HG03039 (cell line): Measurements from ENCODE around the gene POLR1A.

Experiments used
- ATAC-seq: cut with Tn5 transposase; IDR thresholded peaks from one replicate; pipeline ENCODE4 v1.9.1; 2021; ENCODE audit warnings: mild to moderate bottlenecking, moderate library complexity; ENCODE audit not compliant: unreplicated experiment

Gene POLR1A

GRCh38 chr2:85984788-85985187, 120.9 kb downstream of the POLR1A start:
- no peak for ATAC-seq

GRCh38 chr2:85983766-85984165, 121.9 kb downstream of the POLR1A start:
- ATAC-seq: no peak

- ATAC-seq: no peak
These were observed 124.0 kb downstream of the POLR1A start for GRCh38 chr2:85981579-85982247.

GRCh38 chr2:85978883-85979780, 126.6 kb downstream of the POLR1A start:
- ATAC-seq: no peak

- no peak for ATAC-seq
These were observed 129.4 kb downstream of the POLR1A start for GRCh38 chr2:85976106-85976920.

GRCh38 chr2:85975581-85975980, 130.1 kb downstream of the POLR1A start:
- no peak for ATAC-seq

GRCh38 chr2:85974390-85974789, 131.3 kb downstream of the POLR1A start:
- no peak for ATAC-seq

- no peak for ATAC-seq
These were observed 133.3 kb downstream of the POLR1A start for GRCh38 chr2:85972355-85972754.

GRCh38 chr2:85971366-85971765, 134.3 kb downstream of the POLR1A start:
- no peak for ATAC-seq
